Epithelial cell of umbilical artery (primary cell): Measurements from ENCODE around the gene DEGS2. TPM values are rescaled to one million over a fixed set of nuclear protein-coding genes. Genes with fewer than 3 reads are reported as not detected.

Experiments
- total RNA-seq: library from RNA; depleted of rRNA; stranded (reverse); fragments of >200 nt; gene quantifications from 2 replicates; pipeline ENCODE4 v1.2.3, GENCODE V29; 2014

The DEGS2 gene
- under 0.01 and 0.15 TPM in 2 replicates for total RNA-seq

GRCh38 chr14:100159094-100159864 lies at the start of gene DEGS2:
Gene DEGS2 (minus strand): TSS chr14:100159645. CDS start chr14:100159587, 58 bp downstream.

Other genes starting within 250 kb of the DEGS2 start
- gene EVL, start 94.2 kb downstream of the DEGS2 start, total RNA-seq, result 12.0 and 16.0 TPM in 2 replicates
- gene YY1, start 79.5 kb upstream of the DEGS2 start, total RNA-seq, result 37.4 and 57.0 TPM in 2 replicates
- gene SLC25A29, start 146.8 kb upstream of the DEGS2 start, total RNA-seq, result 38.0 and 50.6 TPM in 2 replicates
- not detected in 2 replicates for gene SLC25A47, start 163.7 kb upstream of the DEGS2 start, total RNA-seq
- gene WDR25, start 216.8 kb upstream of the DEGS2 start, total RNA-seq, result 12.7 and 15.5 TPM in 2 replicates